ENCODE results near the gene RAP2B. TPM values are rescaled to one million over a fixed set of nuclear protein-coding genes. Genes with fewer than 3 reads are reported as not detected.
A peak's percentile ranks its signal among the peaks of the same experiment; 100 is the strongest.

RAP2B gene
- total and polyA plus RNA-seq, 2 of the 13 experiments (the other 11 are each of a cell fraction or from before 2014, with no cell fraction given), result 6.4 to 7.1 TPM

DNA sequence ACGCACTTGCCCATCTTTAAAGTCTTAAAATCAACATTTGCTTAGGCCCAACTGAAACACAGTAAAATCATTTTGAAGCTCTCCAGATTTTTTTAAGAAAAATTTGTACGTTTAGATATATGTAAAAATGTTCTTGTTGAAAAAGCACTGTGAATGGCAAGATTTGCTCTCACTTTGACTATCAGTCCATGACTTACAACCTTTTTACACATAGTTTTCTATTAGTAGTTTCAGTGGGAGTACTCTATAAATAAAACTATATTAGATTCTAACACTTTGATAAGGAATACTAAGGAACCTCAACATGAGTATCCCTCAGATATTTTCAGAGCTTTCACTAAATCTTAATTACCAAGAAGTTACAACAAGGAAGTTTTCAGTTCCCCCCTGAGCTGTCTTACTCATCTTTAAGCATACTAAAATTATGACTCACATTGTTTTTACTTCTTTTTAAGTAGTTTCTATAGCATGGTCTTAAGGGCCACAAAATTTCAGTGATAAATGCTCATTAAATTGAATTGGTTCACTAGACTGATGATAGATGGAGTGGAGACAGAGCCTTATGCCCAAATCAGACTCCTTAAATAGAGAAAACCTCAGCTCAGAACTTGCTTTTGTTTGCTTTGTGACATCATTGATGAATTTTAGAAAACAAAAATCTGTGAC, 31.6 kb upstream of the RAP2B start:
- H3K9me3 ChIP-seq (ENCODE audit: low read length), result no peaks in the 10 kb centered on the region
- DNase-seq (ENCODE audit: low spot score), result no peak
- no peak overlapping the region for H3K9ac ChIP-seq (ENCODE audit: insufficient read depth, low read depth, low read length)
- no TSS peak for BruUV-seq (replicated peaks)
- no peaks in the 10 kb centered on the region for H3K79me2 ChIP-seq (ENCODE audit: insufficient read depth, low read length)
- no peak overlapping the region for H3K4me3 ChIP-seq (replicated peaks in 1 of 3; ENCODE audit: insufficient read depth in 1 of 3, low read depth in 2 of 3, low read length in 3 of 3)
- no peak for ATAC-seq
- no peak overlapping the region for H2AFZ ChIP-seq (ENCODE audit: low read length)
- no peaks in the 10 kb centered on the region for H3K27me3 ChIP-seq (ENCODE audit: control insufficient read depth in 1 of 2, insufficient read depth in 2 of 2, low read length in 2 of 2)
- WGBS (ENCODE audit: low lambda C conversion rate), result 29% methylated on average over 2 of the region's 2 CpGs
- no peaks in the 10 kb centered on the region for H3K4me1 ChIP-seq (ENCODE audit: insufficient read depth, low read length)
- H3K4me2 ChIP-seq (ENCODE audit: low read depth, low read length), result no peak overlapping the region
- TF ChIP-seq CBX2 (IDR thresholded peaks at IDR 0.05; ENCODE audit: low read depth, low read length) (0 out of 2 replicates have a peak, but pooled peaks have one; percentile 57), CBX2 (CRISPR knock-in tag; IDR thresholded peaks at IDR 0.05; ENCODE audit: low read depth) (no peak), ZIK1 (CRISPR knock-in tag; IDR thresholded peaks at IDR 0.05; ENCODE audit: borderline replicate concordance, low read depth) (no peak), HOXA9 (CRISPR knock-in tag; IDR thresholded peaks at IDR 0.05; ENCODE audit: borderline replicate concordance) (no peak)
- no peaks in the 10 kb centered on the region for H4K20me1 ChIP-seq (ENCODE audit: insufficient read depth, low read length)
- H3K36me3 ChIP-seq (replicated peaks in 1 of 2; ENCODE audit: control insufficient read depth in 1 of 2, insufficient read depth in 2 of 2, low read length in 2 of 2), result no peaks in the 10 kb centered on the region
- H3K27ac ChIP-seq (ENCODE audit: extremely low read length, insufficient read depth, low read length), result no peak overlapping the region
- FAIRE-seq, result no peak
- intact Hi-C loops (cut with micrococcal nuclease; ENCODE audit: unreplicated experiment) (no loop called here), in situ Hi-C loops (cut with HindIII; ENCODE audit: extremely low pct_ligation_motif_present, low pct_unique_long_range_greater_than_20kb) (no loop called here)
- ChIA-PET POLR2A (interaction anchor here (1.8 kb wide), 1 partner anchor 30 kb away, joined by 6 read pairs; no protein-coding TSS in a partner anchor), CTCF (ENCODE audit: low intra/inter-chr PET ratio, low total read pairs) (no interaction called here)

GRCh38 chr3:153137626-153138025, 24.4 kb upstream of the RAP2B start:
- no peak overlapping the region for H2AFZ ChIP-seq (ENCODE audit: low read length)
- WGBS (ENCODE audit: low lambda C conversion rate), result 91% methylated on average over 2 of the region's 2 CpGs
- TF ChIP-seq MXD1 (CRISPR knock-in tag; IDR thresholded peaks at IDR 0.05), result no peak
- TF ChIP-seq, protein P1, sequence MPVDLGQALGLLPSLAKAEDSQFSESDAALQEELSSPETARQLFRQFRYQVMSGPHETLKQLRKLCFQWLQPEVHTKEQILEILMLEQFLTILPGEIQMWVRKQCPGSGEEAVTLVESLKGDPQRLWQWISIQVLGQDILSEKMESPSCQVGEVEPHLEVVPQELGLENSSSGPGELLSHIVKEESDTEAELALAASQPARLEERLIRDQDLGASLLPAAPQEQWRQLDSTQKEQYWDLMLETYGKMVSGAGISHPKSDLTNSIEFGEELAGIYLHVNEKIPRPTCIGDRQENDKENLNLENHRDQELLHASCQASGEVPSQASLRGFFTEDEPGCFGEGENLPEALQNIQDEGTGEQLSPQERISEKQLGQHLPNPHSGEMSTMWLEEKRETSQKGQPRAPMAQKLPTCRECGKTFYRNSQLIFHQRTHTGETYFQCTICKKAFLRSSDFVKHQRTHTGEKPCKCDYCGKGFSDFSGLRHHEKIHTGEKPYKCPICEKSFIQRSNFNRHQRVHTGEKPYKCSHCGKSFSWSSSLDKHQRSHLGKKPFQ (CRISPR knock-in tag; IDR thresholded peaks at IDR 0.05; ENCODE audit: insufficient replicate concordance), result no peak
- no peak for TF ChIP-seq SSRP1 (CRISPR knock-in tag; IDR thresholded peaks at IDR 0.05)
- TF ChIP-seq ATF7 (IDR thresholded peaks at IDR 0.05), result no peak
- TF ChIP-seq ATF7 (CRISPR knock-in tag; IDR thresholded peaks at IDR 0.05), result no peak
- no peak for TF ChIP-seq TFE3 (CRISPR knock-in tag; IDR thresholded peaks at IDR 0.05)
- TF ChIP-seq HNF1B (CRISPR knock-in tag; IDR thresholded peaks at IDR 0.05), result no peak
- TF ChIP-seq ZNF557 (CRISPR knock-in tag; IDR thresholded peaks at IDR 0.05), result no peak
- TF ChIP-seq ZSCAN29 (CRISPR knock-in tag; conservative IDR thresholded peaks at IDR 0.05), result no peak
- no peak for TF ChIP-seq DPF2 (CRISPR knock-in tag; IDR thresholded peaks at IDR 0.05; ENCODE audit: borderline replicate concordance, low read depth)

More at GRCh38 chr3:153137626-153138025, 24.4 kb upstream of the RAP2B start:
- intact Hi-C loops (cut with micrococcal nuclease; ENCODE audit: unreplicated experiment), result loop anchor here (1.0 kb wide), 1 partner anchor 24 kb away; no protein-coding TSS in a partner anchor
- no peaks in the 10 kb centered on the region for H3K36me3 ChIP-seq (replicated peaks in 1 of 2; ENCODE audit: control insufficient read depth in 1 of 2, insufficient read depth in 2 of 2, low read length in 2 of 2)
- no peak for ATAC-seq
- no peak for DNase-seq (ENCODE audit: low spot score)
- FAIRE-seq, result no peak
- H3K4me2 ChIP-seq (ENCODE audit: low read depth, low read length), result no peak overlapping the region
- H3K9me3 ChIP-seq (ENCODE audit: low read length), result no peaks in the 10 kb centered on the region
- ChIA-PET POLR2A (no interaction called here), CTCF (ENCODE audit: low intra/inter-chr PET ratio, low total read pairs) (no interaction called here)
- no peak overlapping the region for H3K27ac ChIP-seq (ENCODE audit: extremely low read length, insufficient read depth, low read length)
- H3K4me1 ChIP-seq (ENCODE audit: insufficient read depth, low read length), result peaks cover 51% of the 10 kb centered on the region
- no peak overlapping the region for H3K4me3 ChIP-seq (replicated peaks in 1 of 3; ENCODE audit: insufficient read depth in 1 of 3, low read depth in 2 of 3, low read length in 3 of 3)
- no peaks in the 10 kb centered on the region for H3K27me3 ChIP-seq (ENCODE audit: control insufficient read depth in 1 of 2, insufficient read depth in 2 of 2, low read length in 2 of 2)
- BruUV-seq (replicated peaks), result no TSS peak
- H3K79me2 ChIP-seq (ENCODE audit: insufficient read depth, low read length), result no peaks in the 10 kb centered on the region
- no peaks in the 10 kb centered on the region for H4K20me1 ChIP-seq (ENCODE audit: insufficient read depth, low read length)
- in situ Hi-C loops (cut with HindIII; ENCODE audit: extremely low pct_ligation_motif_present, low pct_unique_long_range_greater_than_20kb), result no loop called here
- H3K9ac ChIP-seq (ENCODE audit: insufficient read depth, low read depth, low read length), result no peak overlapping the region
